NCI-H748 (cell line): ENCODE measurements around the gene PARP8.
"Not testable (repeated sequence)": the region's sequence is repeated elsewhere in the genome, so short reads cannot be mapped to it uniquely, and the experiment has no call there.

Experiments
- DNase-seq: peaks from one replicate; lab custom pipeline; 2025; ENCODE audit not compliant: unreplicated experiment; lab: John Stamatoyannopoulos, UW

PARP8 gene

DNA sequence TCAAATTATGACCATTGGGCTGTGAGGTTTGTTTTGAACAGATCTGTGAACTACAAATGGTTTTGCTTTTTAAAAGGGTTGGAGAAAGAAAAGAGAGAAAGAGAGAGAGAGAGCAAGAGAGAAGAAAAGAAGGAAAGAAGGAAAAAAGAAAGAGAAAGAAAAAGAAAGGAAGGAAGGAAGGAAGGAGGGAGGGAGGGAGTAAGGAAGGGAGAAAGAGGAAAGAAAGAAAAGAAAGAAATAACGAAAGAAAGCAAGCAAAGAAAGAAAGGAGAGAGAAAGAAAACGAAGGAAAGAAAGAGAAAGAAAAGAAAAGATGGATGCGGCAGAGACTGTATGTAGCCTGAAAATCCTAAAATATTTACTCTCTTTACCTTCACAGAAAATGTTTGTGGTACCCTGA is 104.0 kb downstream of the PARP8 start:
- no peak for DNase-seq

- not testable (repeated sequence) for DNase-seq
Measured at GRCh38 chr5:50774446-50775175, 108.2 kb downstream of the PARP8 start.

- DNase-seq: no peak
Measured at GRCh38 chr5:50786073-50786472, 119.6 kb downstream of the PARP8 start.

DNA sequence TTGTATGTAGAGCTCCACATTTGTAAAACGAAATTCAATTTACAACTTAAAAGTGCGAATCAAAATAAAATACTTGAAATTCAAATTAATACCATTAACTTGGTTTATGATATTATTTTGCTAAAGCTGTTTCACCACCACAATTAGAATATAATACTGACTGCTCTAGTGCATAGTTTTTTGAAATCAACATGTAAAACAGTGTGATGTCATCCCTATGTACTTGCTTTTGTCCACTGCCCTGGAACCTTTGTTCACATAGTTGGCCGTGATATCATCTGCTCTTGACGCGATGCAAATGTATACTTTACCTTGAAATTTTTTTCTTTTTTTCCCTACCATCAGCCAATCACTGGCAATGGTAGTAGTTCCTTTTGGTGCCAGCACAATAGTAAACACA is 125.4 kb downstream of the PARP8 start:
- no peak for DNase-seq

DNA sequence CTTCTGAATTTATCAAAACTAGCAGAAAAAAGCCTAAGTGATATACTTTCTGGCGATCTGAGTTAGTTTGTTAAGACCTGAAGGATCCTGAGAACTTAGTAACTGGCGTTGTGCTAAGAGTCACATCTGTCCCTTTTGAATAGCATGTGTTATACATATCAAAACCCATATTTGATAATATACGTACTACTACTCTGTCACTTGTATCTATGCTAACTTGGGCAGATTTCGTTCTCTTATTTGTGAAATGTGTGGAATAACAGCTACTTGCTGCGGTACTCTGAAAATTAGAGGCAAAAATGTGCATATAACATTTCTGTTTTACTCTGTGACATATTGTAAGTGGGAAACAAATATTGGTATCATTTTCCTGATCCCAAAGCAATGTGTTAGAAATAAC is 126.4 kb downstream of the PARP8 start:
- no peak for DNase-seq

GRCh38 chr5:50794812-50795211 is 128.4 kb downstream of the PARP8 start:
- no peak for DNase-seq

GRCh38 chr5:50798002-50798401 is 131.6 kb downstream of the PARP8 start:
- DNase-seq: no peak

GRCh38 chr5:50799596-50799995 is 133.2 kb downstream of the PARP8 start:
- no peak for DNase-seq

GRCh38 chr5:50800410-50800809 is 134.0 kb downstream of the PARP8 start:
- DNase-seq: no peak

DNA sequence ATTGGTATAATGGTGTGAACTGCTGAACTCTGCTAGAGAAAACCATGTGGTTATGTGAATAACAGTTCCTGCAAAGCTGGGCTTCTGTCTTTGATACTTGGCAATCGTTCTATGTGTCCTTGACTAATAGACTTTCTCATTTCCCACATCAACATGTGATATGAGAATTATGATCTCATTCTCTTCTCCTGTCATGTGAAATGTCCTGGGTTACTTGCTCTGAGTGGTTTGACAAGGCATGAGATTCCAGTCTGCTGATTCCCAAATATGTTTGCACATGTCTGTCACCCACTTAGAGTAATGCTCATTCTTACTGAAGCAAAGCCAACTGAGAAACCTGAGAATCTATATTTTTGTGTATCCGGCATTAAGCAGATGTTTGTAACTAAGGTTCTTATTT is 141.2 kb downstream of the PARP8 start:
- DNase-seq: no peak

DNA sequence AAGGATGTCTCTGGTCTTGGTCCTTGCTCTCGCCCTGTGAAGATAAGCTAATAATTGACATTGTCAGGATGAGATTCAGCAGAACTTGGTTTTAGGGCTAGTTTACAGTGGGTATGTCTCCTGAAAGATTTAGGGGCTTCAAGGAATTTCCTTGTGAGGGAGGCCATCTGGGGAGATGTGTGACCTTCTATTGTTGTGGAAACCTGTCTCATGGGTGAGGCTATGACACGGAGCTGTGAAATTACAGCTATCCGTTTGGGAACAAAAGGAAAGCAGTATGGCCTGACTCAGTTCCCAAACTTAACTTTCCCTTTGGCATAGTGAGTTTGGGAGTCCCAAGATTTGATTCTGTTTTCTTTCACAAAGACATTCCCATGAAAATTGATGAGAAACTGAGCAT is 142.0 kb downstream of the PARP8 start:
- no peak for DNase-seq

GRCh38 chr5:50811746-50812145 is 145.3 kb downstream of the PARP8 start:
- not testable (repeated sequence) for DNase-seq

DNA sequence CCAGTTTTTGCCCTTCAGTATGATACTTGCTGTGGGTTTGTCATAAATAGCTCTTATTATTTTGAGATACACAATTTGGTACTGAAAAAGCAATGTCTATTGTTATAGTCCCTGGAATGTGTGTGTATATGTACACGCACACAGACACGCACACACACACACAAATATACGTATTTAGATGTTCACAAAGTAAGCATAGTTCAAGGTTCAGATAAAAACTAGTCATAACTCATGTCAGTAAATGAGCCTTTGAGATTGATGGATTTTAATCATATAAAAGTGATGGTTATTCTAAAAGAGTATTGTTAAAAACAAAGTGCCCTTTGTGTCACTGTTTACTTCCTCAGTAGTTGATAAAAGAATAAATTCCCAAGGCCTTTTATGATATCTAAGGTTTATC is 147.3 kb downstream of the PARP8 start:
- no peak for DNase-seq

- no peak for DNase-seq
Measured at GRCh38 chr5:50814556-50814955, 148.1 kb downstream of the PARP8 start.

- DNase-seq: no peak
Measured at GRCh38 chr5:50822046-50822445, 155.6 kb downstream of the PARP8 start.

GRCh38 chr5:50822761-50823160 is 156.3 kb downstream of the PARP8 start:
- DNase-seq: no peak

DNA sequence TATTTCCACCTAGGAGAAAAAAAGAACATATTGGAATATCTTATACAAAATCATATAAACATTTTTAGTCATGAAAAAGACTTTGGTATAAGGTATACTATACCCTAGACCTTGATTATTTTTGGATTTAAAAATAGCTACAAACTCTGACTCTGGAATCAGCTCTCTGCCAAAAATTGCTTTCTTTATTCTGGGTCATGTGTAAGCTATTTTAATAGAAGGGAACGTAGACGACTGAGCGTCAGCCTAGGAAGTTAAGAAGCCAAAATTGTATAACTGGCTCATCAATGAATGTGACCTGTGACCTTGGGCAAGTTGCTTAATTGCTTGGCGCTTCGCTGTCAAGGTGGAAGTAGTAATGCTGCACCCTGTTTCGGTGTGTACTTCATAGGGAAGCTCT is 157.1 kb downstream of the PARP8 start:
- DNase-seq: no peak

DNA sequence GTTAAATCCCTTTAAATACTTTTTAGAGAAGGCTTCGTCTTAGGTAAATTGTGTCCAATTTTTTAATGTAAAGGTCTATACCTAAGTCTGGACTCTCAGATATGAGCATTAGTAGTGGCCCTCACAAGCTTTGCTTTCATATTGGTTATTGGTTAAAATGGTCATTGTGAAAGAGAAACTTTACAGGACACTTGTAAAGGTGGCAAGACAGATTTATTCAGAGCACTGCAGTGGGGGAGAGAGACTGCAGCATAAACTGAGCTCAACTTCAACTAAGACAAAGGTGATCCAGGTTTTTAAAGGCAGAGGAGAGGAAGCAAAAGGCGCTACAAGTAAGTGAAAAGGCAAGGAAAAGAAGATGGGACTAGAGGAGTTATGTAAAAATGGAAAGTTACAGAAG is 157.7 kb downstream of the PARP8 start:
- DNase-seq: no peak

DNA sequence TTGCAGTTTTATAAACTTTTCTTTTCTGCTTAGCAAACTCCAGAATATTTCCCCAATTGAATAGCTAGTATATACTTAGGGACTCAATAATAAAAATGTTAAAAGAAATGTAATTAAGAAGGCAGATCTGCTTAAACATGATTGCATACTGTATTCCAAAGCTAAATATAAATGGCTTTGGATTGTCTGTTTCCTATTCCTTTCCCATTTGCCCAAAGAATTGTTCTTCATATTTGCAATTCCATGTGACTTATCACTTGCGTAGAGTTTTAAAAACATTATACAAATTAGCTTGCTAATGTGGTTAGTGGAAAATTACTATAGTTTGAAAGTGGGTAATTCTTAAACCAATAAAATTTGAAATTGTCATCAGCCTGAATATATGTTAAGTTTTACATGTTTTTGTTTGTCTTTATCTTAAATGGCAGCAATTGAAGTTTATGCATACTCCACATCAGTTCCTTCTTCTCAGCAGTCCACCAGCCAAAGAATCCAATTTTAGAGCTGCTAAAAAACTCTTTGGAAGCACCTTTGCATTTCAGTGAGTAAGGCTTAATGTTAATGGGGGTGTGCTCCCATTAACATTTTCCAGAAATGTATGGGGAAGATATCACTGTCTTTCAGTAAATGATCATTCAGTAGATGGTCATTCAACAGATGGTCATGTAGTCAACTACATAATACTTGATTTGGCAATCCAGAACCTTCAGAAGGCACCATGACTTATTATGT is 161.2 kb downstream of the PARP8 start:
- no peak for DNase-seq

- DNase-seq: no peak
Measured at GRCh38 chr5:50829023-50829422, 162.6 kb downstream of the PARP8 start.

- no peak for DNase-seq
Measured at GRCh38 chr5:50832657-50833284, 166.3 kb downstream of the PARP8 start.

- DNase-seq: no peak
Measured at GRCh38 chr5:50836356-50836755, 169.9 kb downstream of the PARP8 start.
